Breast epithelium (tissue), 4 donors: ENCODE results near the gene MAF. TPM values are rescaled to one million over a fixed set of nuclear protein-coding genes. Genes with fewer than 3 reads are reported as not detected.

ENCODE experiments used
- DNase-seq, 2 donors: peaks; one replicate each; pipeline ENCODE4 v3.0.0-alpha.2; 2019; ENCODE audit warnings: low spot score in 2 of 2
- H3K27ac ChIP-seq, 2 donors: fragments of 200-600 bp; sonication (generic) in 1 of 2; one replicate each; pipeline ENCODE4 v1.5.1; 2016 to 2019; ENCODE audit warnings: mild to moderate bottlenecking in 1 of 2
- H3K27me3 ChIP-seq, 2 donors: fragments of 200-600 bp; sonication (generic) in 1 of 2; one replicate each; pipeline versions ENCODE4 v1.5.1 to v1.6.0; 2017 to 2019; ENCODE audit warnings: control low read depth in 1 of 2, mild to moderate bottlenecking in 1 of 2
- H3K36me3 ChIP-seq: fragments of 200-600 bp; one replicate; pipeline ENCODE4 v1.5.1; 2019
- H3K4me1 ChIP-seq, 2 donors: fragments of 200-600 bp; sonication (generic); one replicate each; pipeline ENCODE4 v1.5.1; 2016 to 2019; ENCODE audit warnings: control low read depth in 1 of 2
- H3K4me3 ChIP-seq, 3 donors: fragments of 200-600 bp; sonication (generic); 1 replicate in 2 of 3; 2 replicates in 1 of 3; pipeline ENCODE4 v1.5.1; 2016 to 2019; ENCODE audit warnings: mild to moderate bottlenecking in 3 of 3, moderate library complexity in 2 of 3
- H3K9me3 ChIP-seq, 2 donors: fragments of 200-600 bp; sonication (generic) in 1 of 2; one replicate each; pipeline ENCODE4 v1.5.1; 2016 to 2019; ENCODE audit warnings: control low read depth in 1 of 2
- POLR2A ChIP-seq: fragments of 450-650 bp; IDR thresholded peaks from one replicate; pipeline ENCODE4 v1.6.1; 2016; ENCODE audit warnings: antibody characterized with exemption, mild to moderate bottlenecking, moderate library complexity
- POLR2AphosphoS5 ChIP-seq, 3 donors: sonication (generic); formaldehyde crosslinking; IDR thresholded peaks; one replicate each; pipeline ENCODE4 v1.6.1; 2017; ENCODE audit warnings: antibody characterized with exemption in 3 of 3
- intact Hi-C: fragments of 100-400 bp; cut with DNase I; formaldehyde crosslinking; loops from one replicate; pipeline ENCODE4 v1.15.1; 2023; ENCODE audit warnings: low total_unique reads
- total RNA-seq, 3 donors: library from RNA; depleted of rRNA; stranded (reverse); fragments of >200 nt; gene quantifications; one replicate each; pipeline ENCODE4 v1.1.0, GENCODE V29; 2016
- TF ChIP-seq, protein P1 (sequence below), 3 donors: fragments of 450-650 bp; IDR thresholded peaks; one replicate each; pipeline ENCODE4 v1.5.1; 2016 to 2017; ENCODE audit warnings: antibody characterized with exemption in 3 of 3, mild to moderate bottlenecking in 3 of 3, moderate library complexity in 3 of 3

MAF gene
- total RNA-seq, 3 donors from 2014 or later, result 21.8 to 66.6 (median 37.0) TPM

DNA sequence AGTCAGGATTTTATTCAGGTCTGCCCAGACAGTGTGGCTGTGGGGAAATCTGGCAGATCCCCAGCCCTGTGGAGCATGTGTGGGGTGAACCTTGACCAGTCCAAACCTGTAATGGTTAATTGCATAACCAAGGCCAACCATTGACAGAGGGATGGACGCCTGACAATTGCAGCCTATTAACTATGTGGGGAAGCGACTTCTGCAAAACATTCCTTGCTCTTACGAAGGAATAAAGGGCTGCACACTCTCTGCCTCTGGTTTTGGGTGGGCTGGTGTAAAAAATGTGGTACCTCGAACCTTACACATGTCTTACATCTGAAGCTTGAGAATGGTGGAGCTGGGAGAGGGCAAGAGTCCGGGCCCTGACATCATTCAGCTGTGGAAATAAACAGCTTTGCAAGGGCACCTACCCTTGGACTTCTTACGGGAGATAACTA lies 35.8 kb downstream of the MAF start:
- TF ChIP-seq POLR2A, result no peak
- TF ChIP-seq POLR2AphosphoS5 (IDR thresholded peaks at IDR 0.05), result no peak
- TF ChIP-seq, protein P1, sequence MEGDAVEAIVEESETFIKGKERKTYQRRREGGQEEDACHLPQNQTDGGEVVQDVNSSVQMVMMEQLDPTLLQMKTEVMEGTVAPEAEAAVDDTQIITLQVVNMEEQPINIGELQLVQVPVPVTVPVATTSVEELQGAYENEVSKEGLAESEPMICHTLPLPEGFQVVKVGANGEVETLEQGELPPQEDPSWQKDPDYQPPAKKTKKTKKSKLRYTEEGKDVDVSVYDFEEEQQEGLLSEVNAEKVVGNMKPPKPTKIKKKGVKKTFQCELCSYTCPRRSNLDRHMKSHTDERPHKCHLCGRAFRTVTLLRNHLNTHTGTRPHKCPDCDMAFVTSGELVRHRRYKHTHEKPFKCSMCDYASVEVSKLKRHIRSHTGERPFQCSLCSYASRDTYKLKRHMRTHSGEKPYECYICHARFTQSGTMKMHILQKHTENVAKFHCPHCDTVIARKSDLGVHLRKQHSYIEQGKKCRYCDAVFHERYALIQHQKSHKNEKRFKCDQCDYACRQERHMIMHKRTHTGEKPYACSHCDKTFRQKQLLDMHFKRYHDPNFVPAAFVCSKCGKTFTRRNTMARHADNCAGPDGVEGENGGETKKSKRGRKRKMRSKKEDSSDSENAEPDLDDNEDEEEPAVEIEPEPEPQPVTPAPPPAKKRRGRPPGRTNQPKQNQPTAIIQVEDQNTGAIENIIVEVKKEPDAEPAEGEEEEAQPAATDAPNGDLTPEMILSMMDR (IDR thresholded peaks at IDR 0.05), result no peak
- no peak overlapping the region for H3K4me3 ChIP-seq
- intact Hi-C loops, result no loop called here
- H3K27ac ChIP-seq, result no peak overlapping the region
- no peaks in the 10 kb centered on the region for H3K27me3 ChIP-seq
- H3K4me1 ChIP-seq, result no peaks in the 10 kb centered on the region
- DNase-seq, result no peak
- no peaks in the 10 kb centered on the region for H3K9me3 ChIP-seq
- no peaks in the 10 kb centered on the region for H3K36me3 ChIP-seq

- H3K36me3 ChIP-seq, result no peaks in the 10 kb centered on the region
- H3K4me3 ChIP-seq, result no peak overlapping the region
- H3K9me3 ChIP-seq, result no peaks in the 10 kb centered on the region
- intact Hi-C loops, result no loop called here
- TF ChIP-seq, protein P1 (IDR thresholded peaks at IDR 0.05), result no peak
- no peak for TF ChIP-seq POLR2A
- no peak for TF ChIP-seq POLR2AphosphoS5 (IDR thresholded peaks at IDR 0.05)
- H3K27ac ChIP-seq, result no peak overlapping the region
- no peak for DNase-seq
- no peaks in the 10 kb centered on the region for H3K27me3 ChIP-seq
- no peaks in the 10 kb centered on the region for H3K4me1 ChIP-seq
Measured at GRCh38 chr16:79563921-79564320, 36.6 kb downstream of the MAF start.

- H3K27me3 ChIP-seq, result no peaks in the 10 kb centered on the region
- H3K27ac ChIP-seq, result peak overlapping the region in 1 of 2 donors; percentile 26
- DNase-seq, result no peak
- H3K36me3 ChIP-seq, result no peaks in the 10 kb centered on the region
- no peak for TF ChIP-seq POLR2AphosphoS5 (IDR thresholded peaks at IDR 0.05)
- TF ChIP-seq POLR2A, result no peak
- TF ChIP-seq, protein P1 (IDR thresholded peaks at IDR 0.05), result no peak
- intact Hi-C loops, result no loop called here
- no peak overlapping the region for H3K4me3 ChIP-seq
- no peaks in the 10 kb centered on the region for H3K4me1 ChIP-seq
- H3K9me3 ChIP-seq, result no peaks in the 10 kb centered on the region
Measured at GRCh38 chr16:79562166-79562823, 38.2 kb downstream of the MAF start.

- no peaks in the 10 kb centered on the region for H3K27me3 ChIP-seq
- DNase-seq, result no peak
- H3K27ac ChIP-seq, result peak overlapping the region in 1 of 2 donors; percentile 26
Measured at GRCh38 chr16:79561729-79562128, 38.8 kb downstream of the MAF start.

GRCh38 chr16:79560923-79561322 lies 39.6 kb downstream of the MAF start:
- no peak for DNase-seq
- Histone ChIP-seq H3K4me3 (no peak overlapping the region), H3K27me3 (no peaks in the 10 kb centered on the region), H3K4me1 (no peaks in the 10 kb centered on the region), H3K9me3 (no peaks in the 10 kb centered on the region), H3K36me3 (no peaks in the 10 kb centered on the region), H3K27ac (no peak overlapping the region)
- TF ChIP-seq POLR2A (no peak), POLR2AphosphoS5 (IDR thresholded peaks at IDR 0.05) (no peak)
- TF ChIP-seq, protein P1 (IDR thresholded peaks at IDR 0.05), result no peak
- intact Hi-C loops, result no loop called here

More at GRCh38 chr16:79561729-79562128, 38.8 kb downstream of the MAF start:
- no peaks in the 10 kb centered on the region for H3K9me3 ChIP-seq
- TF ChIP-seq, protein P1 (IDR thresholded peaks at IDR 0.05), result no peak
- TF ChIP-seq POLR2AphosphoS5 (IDR thresholded peaks at IDR 0.05) (no peak), POLR2A (no peak)
- H3K4me1 ChIP-seq, result no peaks in the 10 kb centered on the region
- intact Hi-C loops, result no loop called here
- H3K4me3 ChIP-seq, result no peak overlapping the region
- H3K36me3 ChIP-seq, result no peaks in the 10 kb centered on the region
